ENCODE measurements around the gene GSK3A.

Gene GSK3A

GRCh38 chr19:42224940-42225717 is 17.3 kb downstream of the GSK3A start:
- Histone ChIP-seq H3K9me3 (ENCODE audit: control insufficient read depth, insufficient read depth, low read length) (no peaks in the 10 kb centered on the region), H3K4me3 (ENCODE audit: low read depth, low read length) (no peak overlapping the region), H3K36me3 (ENCODE audit: control insufficient read depth, insufficient read depth, low read length) (peaks cover 50% of the 10 kb centered on the region)

GRCh38 chr19:42220751-42221097 is 21.7 kb downstream of the GSK3A start:
- peaks cover 15% of the 10 kb centered on the region for H3K4me1 ChIP-seq (ENCODE audit: control insufficient read depth, insufficient read depth, low read length)
- H3K4me3 ChIP-seq (ENCODE audit: low read depth, low read length): peak overlapping the region; percentile 91
- H3K36me3 ChIP-seq (ENCODE audit: control insufficient read depth, insufficient read depth, low read length): peaks cover 19% of the 10 kb centered on the region
- peak overlapping the region; percentile 91 for H3K9ac ChIP-seq (ENCODE audit: low read depth, low read length)
- no peaks in the 10 kb centered on the region for H3K9me3 ChIP-seq (ENCODE audit: control insufficient read depth, insufficient read depth, low read length)
- H3K27me3 ChIP-seq (ENCODE audit: control insufficient read depth, insufficient read depth, low read length): no peaks in the 10 kb centered on the region

More at GRCh38 chr19:42224940-42225717, 17.3 kb downstream of the GSK3A start:
- no peaks in the 10 kb centered on the region for H3K4me1 ChIP-seq (ENCODE audit: control insufficient read depth, insufficient read depth, low read length)
- no peak overlapping the region for H3K9ac ChIP-seq (ENCODE audit: low read depth, low read length)
- no peaks in the 10 kb centered on the region for H3K27me3 ChIP-seq (ENCODE audit: control insufficient read depth, insufficient read depth, low read length)

GRCh38 chr19:42219812-42220750 is 22.3 kb downstream of the GSK3A start, which contains the start of gene ZNF526:
Gene ZNF526 (plus strand): TSS chr19:42220312. CDS start chr19:42224404, 4,092 bp downstream.
- Histone ChIP-seq H3K9ac (ENCODE audit: low read depth, low read length) (peak within 1 kb of the TSS; percentile 91), H3K4me3 (ENCODE audit: low read depth, low read length) (peak within 1 kb of the TSS; percentile 91), H3K36me3 (ENCODE audit: control insufficient read depth, insufficient read depth, low read length) (peaks cover 12% of the 10 kb centered on the region), H3K4me1 (ENCODE audit: control insufficient read depth, insufficient read depth, low read length) (peaks cover 16% of the 10 kb centered on the region), H3K9me3 (ENCODE audit: control insufficient read depth, insufficient read depth, low read length) (no peaks in the 10 kb centered on the region), H3K27me3 (ENCODE audit: control insufficient read depth, insufficient read depth, low read length) (no peaks in the 10 kb centered on the region)

GRCh38 chr19:42217520-42218437 is 24.6 kb downstream of the GSK3A start, which contains the start of gene DEDD2:
Gene DEDD2 (minus strand): TSS chr19:42217677. CDS start chr19:42217007, 670 bp downstream.
- Histone ChIP-seq H3K4me3 (ENCODE audit: low read depth, low read length) (peak within 1 kb of the TSS; percentile 89), H3K9ac (ENCODE audit: low read depth, low read length) (peak within 1 kb of the TSS; percentile 89), H3K27me3 (ENCODE audit: control insufficient read depth, insufficient read depth, low read length) (no peaks in the 10 kb centered on the region), H3K36me3 (ENCODE audit: control insufficient read depth, insufficient read depth, low read length) (peaks cover 4% of the 10 kb centered on the region), H3K4me1 (ENCODE audit: control insufficient read depth, insufficient read depth, low read length) (peaks cover 16% of the 10 kb centered on the region), H3K9me3 (ENCODE audit: control insufficient read depth, insufficient read depth, low read length) (no peaks in the 10 kb centered on the region)

GRCh38 chr19:42216653-42217519 is 25.5 kb downstream of the GSK3A start:
- no peaks in the 10 kb centered on the region for H3K9me3 ChIP-seq (ENCODE audit: control insufficient read depth, insufficient read depth, low read length)
- peaks cover 4% of the 10 kb centered on the region for H3K36me3 ChIP-seq (ENCODE audit: control insufficient read depth, insufficient read depth, low read length)
- peak overlapping the region; percentile 89 for H3K9ac ChIP-seq (ENCODE audit: low read depth, low read length)
- H3K27me3 ChIP-seq (ENCODE audit: control insufficient read depth, insufficient read depth, low read length): no peaks in the 10 kb centered on the region
- H3K4me3 ChIP-seq (ENCODE audit: low read depth, low read length): peak overlapping the region; percentile 89
- H3K4me1 ChIP-seq (ENCODE audit: control insufficient read depth, insufficient read depth, low read length): peaks cover 16% of the 10 kb centered on the region

- H3K9me3 ChIP-seq (ENCODE audit: control insufficient read depth, insufficient read depth, low read length): no peaks in the 10 kb centered on the region
- H3K4me3 ChIP-seq (ENCODE audit: low read depth, low read length): no peak overlapping the region
- no peaks in the 10 kb centered on the region for H3K27me3 ChIP-seq (ENCODE audit: control insufficient read depth, insufficient read depth, low read length)
- H3K36me3 ChIP-seq (ENCODE audit: control insufficient read depth, insufficient read depth, low read length): peaks cover 14% of the 10 kb centered on the region
- peaks cover 16% of the 10 kb centered on the region for H3K4me1 ChIP-seq (ENCODE audit: control insufficient read depth, insufficient read depth, low read length)
- H3K9ac ChIP-seq (ENCODE audit: low read depth, low read length): no peak overlapping the region
Measured at GRCh38 chr19:42214810-42215485, 27.5 kb downstream of the GSK3A start.

- Histone ChIP-seq H3K27me3 (ENCODE audit: control insufficient read depth, insufficient read depth, low read length) (no peaks in the 10 kb centered on the region), H3K9ac (ENCODE audit: low read depth, low read length) (no peak overlapping the region), H3K4me3 (ENCODE audit: low read depth, low read length) (no peak overlapping the region), H3K4me1 (ENCODE audit: control insufficient read depth, insufficient read depth, low read length) (peaks cover 9% of the 10 kb centered on the region), H3K36me3 (ENCODE audit: control insufficient read depth, insufficient read depth, low read length) (peaks cover 30% of the 10 kb centered on the region), H3K9me3 (ENCODE audit: control insufficient read depth, insufficient read depth, low read length) (no peaks in the 10 kb centered on the region)
Measured at GRCh38 chr19:42212886-42213285, 29.5 kb downstream of the GSK3A start.

- Histone ChIP-seq H3K36me3 (ENCODE audit: control insufficient read depth, insufficient read depth, low read length) (peaks cover 45% of the 10 kb centered on the region), H3K4me3 (ENCODE audit: low read depth, low read length) (no peak overlapping the region), H3K9me3 (ENCODE audit: control insufficient read depth, insufficient read depth, low read length) (no peaks in the 10 kb centered on the region), H3K9ac (ENCODE audit: low read depth, low read length) (no peak overlapping the region), H3K4me1 (ENCODE audit: control insufficient read depth, insufficient read depth, low read length) (peaks cover 10% of the 10 kb centered on the region), H3K27me3 (ENCODE audit: control insufficient read depth, insufficient read depth, low read length) (no peaks in the 10 kb centered on the region)
Measured at GRCh38 chr19:42208612-42209011, 33.8 kb downstream of the GSK3A start.

GRCh38 chr19:42207767-42208271 is 34.6 kb downstream of the GSK3A start:
- Histone ChIP-seq H3K4me1 (ENCODE audit: control insufficient read depth, insufficient read depth, low read length) (peaks cover 10% of the 10 kb centered on the region), H3K9ac (ENCODE audit: low read depth, low read length) (no peak overlapping the region), H3K36me3 (ENCODE audit: control insufficient read depth, insufficient read depth, low read length) (peaks cover 46% of the 10 kb centered on the region)

More at GRCh38 chr19:42207767-42208271, 34.6 kb downstream of the GSK3A start:
- Histone ChIP-seq H3K9me3 (ENCODE audit: control insufficient read depth, insufficient read depth, low read length) (no peaks in the 10 kb centered on the region), H3K27me3 (ENCODE audit: control insufficient read depth, insufficient read depth, low read length) (no peaks in the 10 kb centered on the region), H3K4me3 (ENCODE audit: low read depth, low read length) (no peak overlapping the region)
